GM12878 (cell line): ENCODE measurements around the gene ITPR2. TPM values are rescaled to one million over a fixed set of nuclear protein-coding genes. Genes with fewer than 3 reads are reported as not detected.

Source experiments
- ATAC-seq: fragments of 200-7000 bp; cut with Tn5 transposase; 3 replicates; pipeline ENCODE4 v1.9.1; 2020; ENCODE audit warnings: mild to moderate bottlenecking, moderate library complexity
- BruUV-seq: library from RNA; stranded (reverse); fragments of 400-500 nt; replicated peaks from 2 replicates; lab custom pipeline; 2021; lab: Mats Ljungman, UMichigan
- CTCF ChIA-PET: fragments of 300-600 bp; sonication (Branson Sonifier 250); formaldehyde crosslinking; extraction: SDS; loops from one replicate; lab custom pipeline; 2021; ENCODE audit warnings: inconsistent platforms; lab: Yijun Ruan, JAX
- POLR2A ChIA-PET: fragments of 350-600 bp; formaldehyde crosslinking; extraction: SDS; loops from one replicate; lab custom pipeline; 2021; ENCODE audit warnings: inconsistent platforms; lab: Charles Lee
- RAD21 ChIA-PET: fragments of 300-600 bp; sonication (Branson Sonifier 250); formaldehyde crosslinking; loops from one replicate; lab custom pipeline; 2023; ENCODE audit warnings: antibody characterized with exemption; ENCODE audit not compliant: unreplicated experiment; lab: Charles Lee
- SMC1A ChIA-PET: fragments of 300-600 bp; sonication (Branson Sonifier 250); formaldehyde crosslinking; loops from one replicate; lab custom pipeline; 2023; ENCODE audit not compliant: unreplicated experiment, uncharacterized antibody; lab: Charles Lee
- DNase-seq: peaks from one replicate; pipeline ENCODE4 v3.0.0-alpha.2; 2011; ENCODE audit warnings: low read depth, low spot score
- FAIRE-seq: peaks from 3 replicates; lab custom pipeline; 2011; peaks lifted over from hg19 to GRCh38; lab: Jason Lieb, UNC
- H2AFZ ChIP-seq: 2 replicates; pipeline ENCODE4 v1.6.0; 2011; ENCODE audit warnings: low read depth, low read length, control low read depth; ENCODE audit not compliant: control insufficient read depth
- H3K27ac ChIP-seq: 2 replicates; pipeline ENCODE4 v1.5.1; 2011; ENCODE audit warnings: control low read depth; ENCODE audit not compliant: control insufficient read depth, insufficient read depth
- H3K27me3 ChIP-seq, 2 experiments: replicated peaks in 1 of 2; 2 replicates each; pipeline versions ENCODE4 v1.6.0 to v1.6.1; 2011; ENCODE audit warnings: low read length in 1 of 2; ENCODE audit not compliant: control insufficient read depth in 2 of 2, insufficient read depth in 2 of 2
- H3K36me3 ChIP-seq, 2 experiments: 2 replicates each; pipeline ENCODE4 v1.5.1; 2011; ENCODE audit warnings: low read length in 1 of 2; ENCODE audit not compliant: control insufficient read depth in 2 of 2, insufficient read depth in 2 of 2
- H3K4me1 ChIP-seq: 2 replicates; pipeline ENCODE4 v1.6.1; 2011; ENCODE audit warnings: mild to moderate bottlenecking, low read length, moderate library complexity, mixed read lengths; ENCODE audit not compliant: control insufficient read depth, insufficient read depth
- H3K4me2 ChIP-seq: 2 replicates; pipeline ENCODE4 v1.6.0; 2011; ENCODE audit warnings: control low read depth; ENCODE audit not compliant: control insufficient read depth, insufficient read depth
- H3K4me3 ChIP-seq: fragments of 200-600 bp; sonication (generic); 2 replicates; pipeline ENCODE4 v1.5.1; 2016
- H3K79me2 ChIP-seq: 2 replicates; pipeline ENCODE4 v1.6.0; 2011; ENCODE audit warnings: low read length; ENCODE audit not compliant: control insufficient read depth, insufficient read depth
- H3K9ac ChIP-seq: 2 replicates; pipeline ENCODE4 v1.8.0; 2011; ENCODE audit warnings: low read length, control low read depth, mixed read lengths; ENCODE audit not compliant: control insufficient read depth, insufficient read depth
- H3K9me3 ChIP-seq: replicated peaks from 3 replicates; pipeline ENCODE4 v1.5.1; 2011; ENCODE audit warnings: mild to moderate bottlenecking, low read length; ENCODE audit not compliant: control insufficient read depth, insufficient read depth
- H4K20me1 ChIP-seq: 2 replicates; pipeline ENCODE4 v1.6.0; 2011; ENCODE audit not compliant: control insufficient read depth, insufficient read depth
- ATF7 ChIP-seq: fragments of 450-650 bp; IDR thresholded peaks from 2 replicates; pipeline ENCODE4 v1.6.1; 2016; ENCODE audit warnings: low read depth, mild to moderate bottlenecking
- BACH1 ChIP-seq: fragments of 450-650 bp; IDR thresholded peaks from 2 replicates; pipeline ENCODE4 v1.6.1; 2017; ENCODE audit warnings: mild to moderate bottlenecking, borderline replicate concordance
- ETV6 ChIP-seq, 2 experiments: fragments of 450-650 bp in 1 of 2; IDR thresholded peaks in 1 of 2; conservative IDR thresholded peaks in 1 of 2; 2 replicates each; pipeline ENCODE4 v1.6.1; 2014; ENCODE audit warnings: antibody characterized with exemption in 1 of 2, borderline replicate concordance in 1 of 2, low read depth in 1 of 2, mild to moderate bottlenecking in 1 of 2, moderate library complexity in 1 of 2
- MTA3 ChIP-seq: IDR thresholded peaks from 2 replicates; pipeline ENCODE4 v1.6.1; 2012; ENCODE audit warnings: low read length, inconsistent platforms, borderline replicate concordance
- NR2F1 ChIP-seq: fragments of 450-650 bp; conservative IDR thresholded peaks from 2 replicates; pipeline ENCODE4 v1.6.1; 2017; ENCODE audit warnings: mild to moderate bottlenecking
- PAX5 ChIP-seq: IDR thresholded peaks from 2 replicates; pipeline ENCODE4 v1.6.1; 2011; ENCODE audit warnings: low read depth, low read length, borderline replicate concordance
- POLR2AphosphoS2 ChIP-seq: IDR thresholded peaks from 2 replicates; pipeline ENCODE4 v1.6.1; 2011; ENCODE audit warnings: low read depth, mild to moderate bottlenecking, low read length, improper control_type of control experiment, moderate library complexity
- ZNF217 ChIP-seq: fragments of 450-650 bp; IDR thresholded peaks from 2 replicates; pipeline ENCODE4 v1.6.1; 2017; ENCODE audit warnings: antibody characterized with exemption, mild to moderate bottlenecking
- ZNF384 ChIP-seq: IDR thresholded peaks from 2 replicates; pipeline ENCODE4 v1.6.1; 2012; ENCODE audit warnings: low read depth, mild to moderate bottlenecking, low read length, improper control_type of control experiment, borderline replicate concordance
- in situ Hi-C: fragments of 300-500 bp; cut with MboI; formaldehyde crosslinking; loops from 9 replicates; pipeline ENCODE4 v1.14.3; 2018; ENCODE audit warnings: mixed read lengths
- intact Hi-C: fragments of 100-400 bp; cut with micrococcal nuclease; formaldehyde crosslinking; loops from one replicate; pipeline ENCODE4 v1.14.2; 2022; ENCODE audit not compliant: unreplicated experiment
- polyA plus RNA-seq, 11 experiments: library from polyadenylated mRNA; depleted of rRNA in 4 of 11; unstranded in 6 of 11; stranded (reverse) in 5 of 11; fragments of >200 nt; fragmentation: Nextera tagmentation in 4 of 11; fragmentation: Illumina TruSeq in 1 of 11; extraction: Ambion mirVana in 4 of 11; extraction: Trizol in 1 of 11; gene quantifications; 1 replicate in 1 of 11; 2 replicates in 10 of 11; pipeline versions ENCODE4 v1.2.1 to v1.2.3, GENCODE V29; 2011 to 2016; ENCODE audit warnings: inconsistent platforms in 2 of 11, missing spikeins in 2 of 11, low read depth in 1 of 11
- total RNA-seq, 4 experiments: library from RNA; depleted of rRNA in 3 of 4; stranded (reverse); fragments of >200 nt in 3 of 4; fragmentation: Illumina TruSeq in 1 of 4; extraction: Trizol in 1 of 4; gene quantifications; 2 replicates each; pipeline versions ENCODE4 v1.2.1 to v1.2.3, GENCODE V29; 2013 to 2021
- TF ChIP-seq, protein P1 (sequence below): IDR thresholded peaks from 2 replicates; pipeline ENCODE4 v1.6.1; 2011; ENCODE audit warnings: borderline replicate concordance, low read depth, mild to moderate bottlenecking, moderate library complexity, low read length; ENCODE audit not compliant: insufficient read depth, poor library complexity, severe bottlenecking
- TF ChIP-seq, protein P2 (sequence below): fragments of 450-650 bp; conservative IDR thresholded peaks from 2 replicates; pipeline ENCODE4 v1.6.1; 2017; ENCODE audit warnings: mild to moderate bottlenecking, moderate library complexity
- TF ChIP-seq, protein P3 (sequence below): IDR thresholded peaks from 2 replicates; pipeline ENCODE4 v1.6.1; 2012; ENCODE audit warnings: improper control_type of control experiment, low read depth, low read length; ENCODE audit not compliant: insufficient replicate concordance
- TF ChIP-seq, protein P4 (sequence below): IDR thresholded peaks from 2 replicates; pipeline ENCODE4 v1.6.1; 2011; ENCODE audit warnings: low read depth, mild to moderate bottlenecking, low read length, moderate library complexity, borderline replicate concordance; ENCODE audit errors: extremely low read depth

ITPR2 gene
- total and polyA plus RNA-seq, 10 of the 15 experiments (the other 5 are each of a cell fraction or from before 2014, with no cell fraction given), result 7.5 to 76.2 (median 47.1) TPM

DNA sequence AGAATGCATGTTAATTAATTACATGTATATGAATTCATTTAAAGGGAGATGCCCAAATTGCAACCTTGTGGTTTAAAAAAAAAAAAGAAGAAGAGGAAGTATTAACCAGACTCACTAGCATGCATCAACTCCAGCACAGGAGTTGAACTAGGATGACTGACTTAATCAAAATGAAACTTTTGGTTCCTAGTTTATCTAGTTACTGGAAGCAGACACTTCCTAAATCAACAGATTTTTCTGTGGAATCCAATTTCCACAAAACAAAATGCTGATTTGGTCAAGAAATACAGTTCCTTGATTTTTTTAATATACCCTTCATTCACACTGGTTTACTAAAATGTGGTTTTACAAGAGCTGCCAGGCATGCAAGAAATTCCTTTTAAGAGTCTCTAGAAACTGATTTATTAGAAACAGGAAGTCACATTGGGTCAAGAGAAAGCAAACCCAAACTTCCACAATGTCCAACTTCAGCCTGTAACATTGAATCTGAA, 41.6 kb downstream of the ITPR2 start:
- ATAC-seq, result peak; percentile 88
- peak overlapping the region; percentile 10 for H3K4me2 ChIP-seq
- no TSS peak for BruUV-seq
- H3K27ac ChIP-seq, result peak overlapping the region; percentile 56
- ChIA-PET SMC1A (interaction anchor here (0.7 to 4.9 kb wide), 13 partner anchors 10 to 222 kb away, joined by 3 to 26 read pairs (median 4); no protein-coding TSS in a partner anchor), CTCF (interaction anchor here (0.9 to 1.1 kb wide), 3 partner anchors 25 to 55 kb away, joined by 3 to 5 read pairs (median 4); no protein-coding TSS in a partner anchor), POLR2A (interaction anchor here (0.6 to 4.7 kb wide), 5 partner anchors 9 to 527 kb away, joined by 3 to 18 read pairs (median 4); no protein-coding TSS in a partner anchor), RAD21 (interaction anchor here (0.7 to 2.1 kb wide), 6 partner anchors 17 to 62 kb away, joined by 3 to 8 read pairs (median 6); partner anchors contain the start of gene ITPR2)
- intact Hi-C loops (loop anchor here (5.0 kb wide), 1 partner anchor 64 kb away; no protein-coding TSS in a partner anchor), in situ Hi-C loops (no loop called here)
- no peaks in the 10 kb centered on the region for H3K27me3 ChIP-seq
- no peak overlapping the region for H3K4me3 ChIP-seq
- peaks cover 17% of the 10 kb centered on the region for H3K4me1 ChIP-seq
- no peaks in the 10 kb centered on the region for H3K9me3 ChIP-seq
- peaks cover 19% of the 10 kb centered on the region for H3K79me2 ChIP-seq
- no peak overlapping the region for H2AFZ ChIP-seq
- DNase-seq, result peak; percentile 54
- FAIRE-seq, result peak; percentile 38
- H4K20me1 ChIP-seq, result no peaks in the 10 kb centered on the region
- peaks cover 5 to 11% of the 10 kb centered on the region in 2 experiments; a peak in 3 of 4 replicates for H3K36me3 ChIP-seq
- H3K9ac ChIP-seq, result no peak overlapping the region
- TF ChIP-seq POLR2AphosphoS2, result no peak
- TF ChIP-seq ETV6 (conservative IDR thresholded peaks at IDR 0.05 in 1 of 2, IDR thresholded peaks at IDR 0.05 in 1 of 2; ENCODE audit: borderline replicate concordance in 1 of 2, low read depth in 1 of 2), result peak in 1 of 2 experiments; percentile 60; a peak in 1 of 4 replicates
- TF ChIP-seq BACH1, result no peak
- peak; percentile 28; the same call in 1 of the 2 replicates for TF ChIP-seq ATF7
- no peak for TF ChIP-seq PAX5
- TF ChIP-seq ZNF217, result peak; percentile 70; the same call in 1 of the 2 replicates
- TF ChIP-seq NR2F1, result 0 out of 2 replicates have a peak, but pooled peaks have one; percentile 9
- TF ChIP-seq, protein P1, sequence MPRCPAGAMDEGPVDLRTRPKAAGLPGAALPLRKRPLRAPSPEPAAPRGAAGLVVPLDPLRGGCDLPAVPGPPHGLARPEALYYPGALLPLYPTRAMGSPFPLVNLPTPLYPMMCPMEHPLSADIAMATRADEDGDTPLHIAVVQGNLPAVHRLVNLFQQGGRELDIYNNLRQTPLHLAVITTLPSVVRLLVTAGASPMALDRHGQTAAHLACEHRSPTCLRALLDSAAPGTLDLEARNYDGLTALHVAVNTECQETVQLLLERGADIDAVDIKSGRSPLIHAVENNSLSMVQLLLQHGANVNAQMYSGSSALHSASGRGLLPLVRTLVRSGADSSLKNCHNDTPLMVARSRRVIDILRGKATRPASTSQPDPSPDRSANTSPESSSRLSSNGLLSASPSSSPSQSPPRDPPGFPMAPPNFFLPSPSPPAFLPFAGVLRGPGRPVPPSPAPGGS, result no peak
- TF ChIP-seq, protein P2, sequence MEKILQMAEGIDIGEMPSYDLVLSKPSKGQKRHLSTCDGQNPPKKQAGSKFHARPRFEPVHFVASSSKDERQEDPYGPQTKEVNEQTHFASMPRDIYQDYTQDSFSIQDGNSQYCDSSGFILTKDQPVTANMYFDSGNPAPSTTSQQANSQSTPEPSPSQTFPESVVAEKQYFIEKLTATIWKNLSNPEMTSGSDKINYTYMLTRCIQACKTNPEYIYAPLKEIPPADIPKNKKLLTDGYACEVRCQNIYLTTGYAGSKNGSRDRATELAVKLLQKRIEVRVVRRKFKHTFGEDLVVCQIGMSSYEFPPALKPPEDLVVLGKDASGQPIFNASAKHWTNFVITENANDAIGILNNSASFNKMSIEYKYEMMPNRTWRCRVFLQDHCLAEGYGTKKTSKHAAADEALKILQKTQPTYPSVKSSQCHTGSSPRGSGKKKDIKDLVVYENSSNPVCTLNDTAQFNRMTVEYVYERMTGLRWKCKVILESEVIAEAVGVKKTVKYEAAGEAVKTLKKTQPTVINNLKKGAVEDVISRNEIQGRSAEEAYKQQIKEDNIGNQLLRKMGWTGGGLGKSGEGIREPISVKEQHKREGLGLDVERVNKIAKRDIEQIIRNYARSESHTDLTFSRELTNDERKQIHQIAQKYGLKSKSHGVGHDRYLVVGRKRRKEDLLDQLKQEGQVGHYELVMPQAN, result no peak
- TF ChIP-seq, protein P3, sequence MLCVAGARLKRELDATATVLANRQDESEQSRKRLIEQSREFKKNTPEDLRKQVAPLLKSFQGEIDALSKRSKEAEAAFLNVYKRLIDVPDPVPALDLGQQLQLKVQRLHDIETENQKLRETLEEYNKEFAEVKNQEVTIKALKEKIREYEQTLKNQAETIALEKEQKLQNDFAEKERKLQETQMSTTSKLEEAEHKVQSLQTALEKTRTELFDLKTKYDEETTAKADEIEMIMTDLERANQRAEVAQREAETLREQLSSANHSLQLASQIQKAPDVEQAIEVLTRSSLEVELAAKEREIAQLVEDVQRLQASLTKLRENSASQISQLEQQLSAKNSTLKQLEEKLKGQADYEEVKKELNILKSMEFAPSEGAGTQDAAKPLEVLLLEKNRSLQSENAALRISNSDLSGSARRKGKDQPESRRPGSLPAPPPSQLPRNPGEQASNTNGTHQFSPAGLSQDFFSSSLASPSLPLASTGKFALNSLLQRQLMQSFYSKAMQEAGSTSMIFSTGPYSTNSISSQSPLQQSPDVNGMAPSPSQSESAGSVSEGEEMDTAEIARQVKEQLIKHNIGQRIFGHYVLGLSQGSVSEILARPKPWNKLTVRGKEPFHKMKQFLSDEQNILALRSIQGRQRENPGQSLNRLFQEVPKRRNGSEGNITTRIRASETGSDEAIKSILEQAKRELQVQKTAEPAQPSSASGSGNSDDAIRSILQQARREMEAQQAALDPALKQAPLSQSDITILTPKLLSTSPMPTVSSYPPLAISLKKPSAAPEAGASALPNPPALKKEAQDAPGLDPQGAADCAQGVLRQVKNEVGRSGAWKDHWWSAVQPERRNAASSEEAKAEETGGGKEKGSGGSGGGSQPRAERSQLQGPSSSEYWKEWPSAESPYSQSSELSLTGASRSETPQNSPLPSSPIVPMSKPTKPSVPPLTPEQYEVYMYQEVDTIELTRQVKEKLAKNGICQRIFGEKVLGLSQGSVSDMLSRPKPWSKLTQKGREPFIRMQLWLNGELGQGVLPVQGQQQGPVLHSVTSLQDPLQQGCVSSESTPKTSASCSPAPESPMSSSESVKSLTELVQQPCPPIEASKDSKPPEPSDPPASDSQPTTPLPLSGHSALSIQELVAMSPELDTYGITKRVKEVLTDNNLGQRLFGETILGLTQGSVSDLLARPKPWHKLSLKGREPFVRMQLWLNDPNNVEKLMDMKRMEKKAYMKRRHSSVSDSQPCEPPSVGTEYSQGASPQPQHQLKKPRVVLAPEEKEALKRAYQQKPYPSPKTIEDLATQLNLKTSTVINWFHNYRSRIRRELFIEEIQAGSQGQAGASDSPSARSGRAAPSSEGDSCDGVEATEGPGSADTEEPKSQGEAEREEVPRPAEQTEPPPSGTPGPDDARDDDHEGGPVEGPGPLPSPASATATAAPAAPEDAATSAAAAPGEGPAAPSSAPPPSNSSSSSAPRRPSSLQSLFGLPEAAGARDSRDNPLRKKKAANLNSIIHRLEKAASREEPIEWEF, result no peak
- TF ChIP-seq, protein P4, sequence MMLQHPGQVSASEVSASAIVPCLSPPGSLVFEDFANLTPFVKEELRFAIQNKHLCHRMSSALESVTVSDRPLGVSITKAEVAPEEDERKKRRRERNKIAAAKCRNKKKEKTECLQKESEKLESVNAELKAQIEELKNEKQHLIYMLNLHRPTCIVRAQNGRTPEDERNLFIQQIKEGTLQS, result no peak
- 0 out of 2 replicates have a peak, but pooled peaks have one; percentile 31 for TF ChIP-seq MTA3
- peak; percentile 86 for TF ChIP-seq ZNF384
